Suppressor macrophage (primary cell): Measurements from ENCODE around the gene PDE3A.
A peak's percentile ranks its signal among the peaks of the same experiment; 100 is the strongest.

Source experiments
- DNase-seq, 4 experiments: peaks; one replicate each; pipeline ENCODE4 v3.0.0-alpha.2; 2020 to 2022
- total RNA-seq, 17 experiments: gene quantifications; one replicate each; lab custom pipeline; 2026; ENCODE audit warnings: mixed read lengths in 6 of 17, inconsistent platforms in 3 of 17; lab: John Stamatoyannopoulos, UW

PDE3A gene
- total RNA-seq, result 0 to 6.7 (median 0.10) reads per million in 17 experiments

- peak; percentile 63 to 81 (median 74) for DNase-seq
Observed at GRCh38 chr12:20368114-20368650, at the start of gene PDE3A. Gene PDE3A (plus strand): TSS chr12:20368537. CDS start chr12:20369285, 748 bp downstream.

GRCh38 chr12:20319366-20319765 lies 49.0 kb upstream of the PDE3A start:
- no peak for DNase-seq

- no peak for DNase-seq
Observed at GRCh38 chr12:20320552-20320951, 47.8 kb upstream of the PDE3A start.

- DNase-seq, result peak in 1 of 4 experiments; percentile 8
Observed at GRCh38 chr12:20330826-20331505, 37.4 kb upstream of the PDE3A start.

- DNase-seq, result no peak
Observed at GRCh38 chr12:20339060-20339459, 29.3 kb upstream of the PDE3A start.

- DNase-seq, result no peak
Observed at GRCh38 chr12:20342111-20342510, 26.2 kb upstream of the PDE3A start.

- DNase-seq, result no peak
Observed at GRCh38 chr12:20345866-20346265, 22.5 kb upstream of the PDE3A start.

GRCh38 chr12:20350026-20350425 lies 18.3 kb upstream of the PDE3A start:
- no peak for DNase-seq

- no peak for DNase-seq
Observed at GRCh38 chr12:20350495-20350894, 17.8 kb upstream of the PDE3A start.

GRCh38 chr12:20351406-20351805 lies 16.9 kb upstream of the PDE3A start:
- no peak for DNase-seq

GRCh38 chr12:20356048-20356447 lies 12.3 kb upstream of the PDE3A start:
- DNase-seq, result no peak

- DNase-seq, result no peak
Observed at GRCh38 chr12:20360407-20360806, 7.9 kb upstream of the PDE3A start.

GRCh38 chr12:20361416-20361815 lies 6.9 kb upstream of the PDE3A start:
- no peak for DNase-seq

- no peak for DNase-seq
Observed at GRCh38 chr12:20364501-20364900, 3.8 kb upstream of the PDE3A start.

GRCh38 chr12:20366776-20367409 lies 1.4 kb upstream of the PDE3A start:
- DNase-seq, result no peak

- no peak for DNase-seq
Observed at GRCh38 chr12:20367583-20368113, 689 bp upstream of the PDE3A start.

- peak; percentile 17 to 52 (median 32) for DNase-seq
Observed at GRCh38 chr12:20368651-20369304, 441 bp downstream of the PDE3A start.

- DNase-seq, result peak; percentile 21 to 65 (median 48)
Observed at GRCh38 chr12:20369305-20370013, 1.1 kb downstream of the PDE3A start.

- peak in 1 of 4 experiments; percentile 8 for DNase-seq
Observed at GRCh38 chr12:20370014-20370386, 1.7 kb downstream of the PDE3A start.

- no peak for DNase-seq
Observed at GRCh38 chr12:20370866-20371519, 2.7 kb downstream of the PDE3A start.

- DNase-seq, result no peak
Observed at GRCh38 chr12:20372326-20373096, 4.2 kb downstream of the PDE3A start.
